ENCODE measurements around the gene TMEM126A.

TMEM126A gene

GRCh38 chr11:85673393-85673792 is 25.6 kb downstream of the TMEM126A start:
- no peak overlapping the region for H3K4me2 ChIP-seq (ENCODE audit: insufficient read depth, low read length)
- H2AFZ ChIP-seq (ENCODE audit: low read depth, low read length) = no peak overlapping the region
- H3K36me3 ChIP-seq (ENCODE audit: insufficient read depth, low read length) = no peaks in the 10 kb centered on the region
- H3K4me1 ChIP-seq (ENCODE audit: insufficient read depth, low read length) = no peaks in the 10 kb centered on the region
- H3K79me2 ChIP-seq (ENCODE audit: insufficient read depth, low read length) = no peaks in the 10 kb centered on the region
- no peak for TF ChIP-seq EZH2 (IDR thresholded peaks at IDR 0.05; ENCODE audit: borderline replicate concordance, low read depth, low read length, severe bottlenecking)
- TF ChIP-seq CTCF (IDR thresholded peaks at IDR 0.05; ENCODE audit: borderline replicate concordance, extremely low read depth, low read length, poor library complexity, severe bottlenecking) = no peak
- no peaks in the 10 kb centered on the region for H4K20me1 ChIP-seq (ENCODE audit: insufficient read depth, low read length)
- no peak overlapping the region for H3K9ac ChIP-seq (ENCODE audit: low read depth, low read length)
- ATAC-seq (ENCODE audit: insufficient read depth, low read depth) (no peak), DNase-seq (no peak)
- no peaks in the 10 kb centered on the region for H3K9me3 ChIP-seq (ENCODE audit: insufficient read depth, low read length, severe bottlenecking)
- H3K27me3 ChIP-seq (ENCODE audit: insufficient read depth, low read length, poor library complexity) = peaks cover 36% of the 10 kb centered on the region
- H3K27ac ChIP-seq (ENCODE audit: low read length) = no peak overlapping the region
- H3K4me3 ChIP-seq (ENCODE audit: low read depth in 1 of 2, low read length in 2 of 2) = no peak overlapping the region

- no peak overlapping the region for H3K4me3 ChIP-seq (ENCODE audit: low read depth in 1 of 2, low read length in 2 of 2)
- H3K27me3 ChIP-seq (ENCODE audit: insufficient read depth, low read length, poor library complexity) = peaks cover 38% of the 10 kb centered on the region
- H3K4me1 ChIP-seq (ENCODE audit: insufficient read depth, low read length) = no peaks in the 10 kb centered on the region
- no peaks in the 10 kb centered on the region for H3K79me2 ChIP-seq (ENCODE audit: insufficient read depth, low read length)
- TF ChIP-seq CTCF (IDR thresholded peaks at IDR 0.05; ENCODE audit: borderline replicate concordance, extremely low read depth, low read length, poor library complexity, severe bottlenecking) = no peak
- no peak for TF ChIP-seq EZH2 (IDR thresholded peaks at IDR 0.05; ENCODE audit: borderline replicate concordance, low read depth, low read length, severe bottlenecking)
- H2AFZ ChIP-seq (ENCODE audit: low read depth, low read length) = no peak overlapping the region
- no peaks in the 10 kb centered on the region for H3K9me3 ChIP-seq (ENCODE audit: insufficient read depth, low read length, severe bottlenecking)
- no peak overlapping the region for H3K4me2 ChIP-seq (ENCODE audit: insufficient read depth, low read length)
- ATAC-seq (ENCODE audit: insufficient read depth, low read depth) = no peak
- H3K36me3 ChIP-seq (ENCODE audit: insufficient read depth, low read length) = no peaks in the 10 kb centered on the region
- DNase-seq = no peak
- H4K20me1 ChIP-seq (ENCODE audit: insufficient read depth, low read length) = no peaks in the 10 kb centered on the region
- no peak overlapping the region for H3K27ac ChIP-seq (ENCODE audit: low read length)
- H3K9ac ChIP-seq (ENCODE audit: low read depth, low read length) = no peak overlapping the region
Measured at GRCh38 chr11:85679576-85679975, 31.8 kb downstream of the TMEM126A start.

- H3K79me2 ChIP-seq (ENCODE audit: insufficient read depth, low read length) = no peaks in the 10 kb centered on the region
- no peaks in the 10 kb centered on the region for H3K9me3 ChIP-seq (ENCODE audit: insufficient read depth, low read length, severe bottlenecking)
- H3K4me3 ChIP-seq (ENCODE audit: low read depth in 1 of 2, low read length in 2 of 2) = no peak overlapping the region
- no peak overlapping the region for H3K27ac ChIP-seq (ENCODE audit: low read length)
- ATAC-seq (ENCODE audit: insufficient read depth, low read depth) = peak; percentile 39
- H3K9ac ChIP-seq (ENCODE audit: low read depth, low read length) = no peak overlapping the region
- no peaks in the 10 kb centered on the region for H3K4me1 ChIP-seq (ENCODE audit: insufficient read depth, low read length)
- no peak for DNase-seq
- no peaks in the 10 kb centered on the region for H3K36me3 ChIP-seq (ENCODE audit: insufficient read depth, low read length)
- no peak overlapping the region for H2AFZ ChIP-seq (ENCODE audit: low read depth, low read length)
- H4K20me1 ChIP-seq (ENCODE audit: insufficient read depth, low read length) = no peaks in the 10 kb centered on the region
- peaks cover 37% of the 10 kb centered on the region for H3K27me3 ChIP-seq (ENCODE audit: insufficient read depth, low read length, poor library complexity)
- H3K4me2 ChIP-seq (ENCODE audit: insufficient read depth, low read length) = no peak overlapping the region
- TF ChIP-seq CTCF (IDR thresholded peaks at IDR 0.05; ENCODE audit: borderline replicate concordance, extremely low read depth, low read length, poor library complexity, severe bottlenecking) = no peak
- TF ChIP-seq EZH2 (IDR thresholded peaks at IDR 0.05; ENCODE audit: borderline replicate concordance, low read depth, low read length, severe bottlenecking) = no peak
Measured at GRCh38 chr11:85680897-85681296, 33.1 kb downstream of the TMEM126A start.
